Chondrocyte (in vitro differentiated cells): Measurements from ENCODE around the gene CCDC127. TPM values are rescaled to one million over a fixed set of nuclear protein-coding genes. Genes with fewer than 3 reads are reported as not detected.
A peak's percentile ranks its signal among the peaks of the same experiment; 100 is the strongest.
"Not testable (repeated sequence)": the region's sequence is repeated elsewhere in the genome, so short reads cannot be mapped to it uniquely, and the experiment has no call there.

ENCODE experiments used
- DNase-seq: peaks from one replicate; pipeline ENCODE4 v3.0.0; 2021; ENCODE audit warnings: mixed read lengths, low spot score
- H3K27ac Mint-ChIP-seq: one replicate; pipeline ENCODE4 v1.8.0; 2021; ENCODE audit warnings: mild to moderate bottlenecking, moderate library complexity, mixed read lengths; ENCODE audit not compliant: unreplicated experiment
- H3K27me3 Mint-ChIP-seq: 2 replicates; pipeline ENCODE4 v1.8.0; 2021; ENCODE audit warnings: low read depth, mixed read lengths
- H3K36me3 Mint-ChIP-seq: 2 replicates; pipeline ENCODE4 v1.8.0; 2021; ENCODE audit warnings: low read depth, mixed read lengths
- H3K4me1 Mint-ChIP-seq: 2 replicates; pipeline ENCODE4 v1.8.0; 2021; ENCODE audit warnings: low read depth, mild to moderate bottlenecking, mixed read lengths
- H3K4me3 Mint-ChIP-seq: one replicate; pipeline ENCODE4 v1.8.0; 2021; ENCODE audit warnings: mild to moderate bottlenecking, moderate library complexity, mixed read lengths; ENCODE audit not compliant: unreplicated experiment
- H3K9me3 Mint-ChIP-seq: 2 replicates; pipeline ENCODE4 v1.8.0; 2021; ENCODE audit warnings: low read depth, mixed read lengths
- CTCF ChIP-seq: fragments of 200-600 bp; sonication (generic); IDR thresholded peaks from 2 replicates; pipeline ENCODE4 v1.5.0; 2021; ENCODE audit warnings: antibody characterized with exemption, mild to moderate bottlenecking, moderate library complexity
- total RNA-seq: library from RNA; stranded (reverse); gene quantifications from 3 replicates; pipeline ENCODE4 v1.2.1, GENCODE V29; 2021

The CCDC127 gene
- total RNA-seq, 1 donor from 2014 or later: 8.0 TPM

- Mint-ChIP-seq H3K27ac (no peak overlapping the region), H3K27me3 (no peaks in the 10 kb centered on the region), H3K9me3 (no peaks in the 10 kb centered on the region), H3K36me3 (no peaks in the 10 kb centered on the region), H3K4me1 (peaks cover 33% of the 10 kb centered on the region), H3K4me3 (no peak overlapping the region)
- peak; percentile 74 for DNase-seq
- no peak for TF ChIP-seq CTCF
Observed at GRCh38 chr5:166441-167372, 51.2 kb downstream of the CCDC127 start.

- not testable (repeated sequence) for H3K36me3 Mint-ChIP-seq, H3K27ac Mint-ChIP-seq, H3K27me3 Mint-ChIP-seq, H3K9me3 Mint-ChIP-seq, H3K4me3 Mint-ChIP-seq
- DNase-seq: peak; percentile 12
- peaks cover 43% of the 10 kb centered on the region for H3K4me1 Mint-ChIP-seq
Observed at GRCh38 chr5:164783-165182, 53.2 kb downstream of the CCDC127 start.

GRCh38 chr5:164244-164643 is 53.7 kb downstream of the CCDC127 start:
- Mint-ChIP-seq H3K27ac (no peak overlapping the region), H3K36me3 (no peaks in the 10 kb centered on the region), H3K27me3 (no peaks in the 10 kb centered on the region), H3K4me3 (no peak overlapping the region), H3K4me1 (peaks cover 43% of the 10 kb centered on the region), H3K9me3 (no peaks in the 10 kb centered on the region)
- no peak for TF ChIP-seq CTCF
- DNase-seq: peak; percentile 27

GRCh38 chr5:163841-164240 is 54.1 kb downstream of the CCDC127 start:
- no peaks in the 10 kb centered on the region for H3K27me3 Mint-ChIP-seq
- no peak overlapping the region for H3K4me3 Mint-ChIP-seq
- no peaks in the 10 kb centered on the region for H3K9me3 Mint-ChIP-seq
- peak; percentile 81 for DNase-seq
- H3K27ac Mint-ChIP-seq: no peak overlapping the region
- H3K4me1 Mint-ChIP-seq: peaks cover 42% of the 10 kb centered on the region
- no peaks in the 10 kb centered on the region for H3K36me3 Mint-ChIP-seq
- TF ChIP-seq CTCF: no peak

- H3K27me3 Mint-ChIP-seq: no peaks in the 10 kb centered on the region
- DNase-seq: peak; percentile 90
- H3K36me3 Mint-ChIP-seq: no peaks in the 10 kb centered on the region
- H3K4me3 Mint-ChIP-seq: no peak overlapping the region
- H3K27ac Mint-ChIP-seq: no peak overlapping the region
- H3K9me3 Mint-ChIP-seq: no peaks in the 10 kb centered on the region
- H3K4me1 Mint-ChIP-seq: peaks cover 38% of the 10 kb centered on the region
- no peak for TF ChIP-seq CTCF
Observed at GRCh38 chr5:163338-163620, 54.7 kb downstream of the CCDC127 start.
